Daoy (cell line): ENCODE data around the gene PRKD2. TPM values are rescaled to one million over a fixed set of nuclear protein-coding genes. Genes with fewer than 3 reads are reported as not detected.
A peak's percentile ranks its signal among the peaks of the same experiment; 100 is the strongest.
"Not testable (repeated sequence)": the region's sequence is repeated elsewhere in the genome, so short reads cannot be mapped to it uniquely, and the experiment has no call there.

Experiments
- DNase-seq: peaks from one replicate; pipeline ENCODE4 v3.0.0-alpha.2; 2015; ENCODE audit warnings: low read depth
- total RNA-seq: library from RNA; depleted of rRNA; stranded (reverse); fragments of >200 nt; shearing (Covaris generic); gene quantifications from 2 replicates; pipeline ENCODE4 v1.2.3, GENCODE V29; 2014; rRNA removed

The PRKD2 gene
- total RNA-seq, 1 experiment from 2014 or later: 15.3 TPM

- peak; percentile 92 for DNase-seq
Observed at GRCh38 chr19:46634045-46634655, 82.8 kb downstream of the PRKD2 start.

GRCh38 chr19:46633130-46633529 lies 83.8 kb downstream of the PRKD2 start:
- DNase-seq: no peak

- no peak for DNase-seq
Observed at GRCh38 chr19:46631481-46631880, 85.4 kb downstream of the PRKD2 start.

GRCh38 chr19:46630586-46631205 lies 86.2 kb downstream of the PRKD2 start:
- DNase-seq: no peak

GRCh38 chr19:46629546-46630025 lies 87.3 kb downstream of the PRKD2 start:
- DNase-seq: no peak

GRCh38 chr19:46628970-46629369 lies 87.9 kb downstream of the PRKD2 start:
- DNase-seq: not testable (repeated sequence)

- DNase-seq: no peak
Observed at GRCh38 chr19:46626446-46626845, 90.5 kb downstream of the PRKD2 start.

- no peak for DNase-seq
Observed at GRCh38 chr19:46625731-46626130, 91.2 kb downstream of the PRKD2 start.

GRCh38 chr19:46624958-46625661 lies 91.8 kb downstream of the PRKD2 start, which contains the start of gene PTGIR:
Gene PTGIR, minus strand, starts transcription at chr19:46625089. Its CDS starts 864 bp downstream, at chr19:46624225.
- DNase-seq: peak; percentile 68

Other genes starting within 250 kb of the PRKD2 start
- 4.4 and 4.6 TPM in 2 replicates for gene PNMA8A, start 245.6 kb downstream of the PRKD2 start, total RNA-seq
- 0.06 and 0.48 TPM in 2 replicates for gene PNMA8B, start 221.2 kb downstream of the PRKD2 start, total RNA-seq
- gene CALM3, start 115.8 kb downstream of the PRKD2 start, total RNA-seq: 137 and 163 TPM in 2 replicates
- 0.12 and 0.34 TPM in 2 replicates for gene PTGIR, start 92.0 kb downstream of the PRKD2 start, total RNA-seq
- gene GNG8, start 80.9 kb downstream of the PRKD2 start, total RNA-seq: not detected in 2 replicates
- gene DACT3, start 55.9 kb downstream of the PRKD2 start, total RNA-seq: 0.30 and 0.91 TPM in 2 replicates
- 20.0 and 23.1 TPM in 2 replicates for gene FKRP, start 28.9 kb upstream of the PRKD2 start, total RNA-seq
- gene STRN4, start 29.3 kb upstream of the PRKD2 start, total RNA-seq: 67.1 and 106 TPM in 2 replicates
- gene SLC1A5, start 71.5 kb upstream of the PRKD2 start, total RNA-seq: 117 and 141 TPM in 2 replicates
- gene AP2S1, start 133.7 kb upstream of the PRKD2 start, total RNA-seq: 280 and 304 TPM in 2 replicates
- gene ARHGAP35, start 143.9 kb upstream of the PRKD2 start, total RNA-seq: 17.9 and 20.3 TPM in 2 replicates